ENCODE data around the gene SVIL. TPM values are rescaled to one million over a fixed set of nuclear protein-coding genes. Genes with fewer than 3 reads are reported as not detected.
"Not testable (repeated sequence)": the region's sequence is repeated elsewhere in the genome, so short reads cannot be mapped to it uniquely, and the experiment has no call there.

SVIL gene
- polyA plus RNA-seq, 1 experiment = 5.7 TPM

- Histone ChIP-seq H3K4me3 (ENCODE audit: low read depth, low read length) (no peak overlapping the region), H3K27me3 (ENCODE audit: control insufficient read depth, insufficient read depth, low read length) (peaks cover 5% of the 10 kb centered on the region), H3K36me3 (ENCODE audit: control insufficient read depth, insufficient read depth, low read length) (no peaks in the 10 kb centered on the region)
- TF ChIP-seq, protein P1, sequence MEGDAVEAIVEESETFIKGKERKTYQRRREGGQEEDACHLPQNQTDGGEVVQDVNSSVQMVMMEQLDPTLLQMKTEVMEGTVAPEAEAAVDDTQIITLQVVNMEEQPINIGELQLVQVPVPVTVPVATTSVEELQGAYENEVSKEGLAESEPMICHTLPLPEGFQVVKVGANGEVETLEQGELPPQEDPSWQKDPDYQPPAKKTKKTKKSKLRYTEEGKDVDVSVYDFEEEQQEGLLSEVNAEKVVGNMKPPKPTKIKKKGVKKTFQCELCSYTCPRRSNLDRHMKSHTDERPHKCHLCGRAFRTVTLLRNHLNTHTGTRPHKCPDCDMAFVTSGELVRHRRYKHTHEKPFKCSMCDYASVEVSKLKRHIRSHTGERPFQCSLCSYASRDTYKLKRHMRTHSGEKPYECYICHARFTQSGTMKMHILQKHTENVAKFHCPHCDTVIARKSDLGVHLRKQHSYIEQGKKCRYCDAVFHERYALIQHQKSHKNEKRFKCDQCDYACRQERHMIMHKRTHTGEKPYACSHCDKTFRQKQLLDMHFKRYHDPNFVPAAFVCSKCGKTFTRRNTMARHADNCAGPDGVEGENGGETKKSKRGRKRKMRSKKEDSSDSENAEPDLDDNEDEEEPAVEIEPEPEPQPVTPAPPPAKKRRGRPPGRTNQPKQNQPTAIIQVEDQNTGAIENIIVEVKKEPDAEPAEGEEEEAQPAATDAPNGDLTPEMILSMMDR (IDR thresholded peaks at IDR 0.05; ENCODE audit: insufficient read depth, low read depth, low read length) = no peak
- no peak for DNase-seq (ENCODE audit: low read depth)
- CTCF ChIA-PET = interaction anchor here (0.7 to 0.8 kb wide), 2 partner anchors 21 to 116 kb away, joined by 3 read pairs; no protein-coding TSS in a partner anchor
- POLR2A ChIA-PET = no interaction called here
Observed at GRCh38 chr10:29612657-29613056, 22.1 kb downstream of the SVIL start.

GRCh38 chr10:29611781-29612381, 22.9 kb downstream of the SVIL start:
- CTCF ChIA-PET = interaction anchor here (0.6 to 1.0 kb wide), 4 partner anchors 16 to 115 kb away, joined by 3 to 4 read pairs (median 3); no protein-coding TSS in a partner anchor
- POLR2A ChIA-PET = no interaction called here
- no peaks in the 10 kb centered on the region for H3K36me3 ChIP-seq (ENCODE audit: control insufficient read depth, insufficient read depth, low read length)
- TF ChIP-seq, protein P1 (IDR thresholded peaks at IDR 0.05; ENCODE audit: insufficient read depth, low read depth, low read length) = no peak
- DNase-seq (ENCODE audit: low read depth) = no peak
- H3K27me3 ChIP-seq (ENCODE audit: control insufficient read depth, insufficient read depth, low read length) = peaks cover 4% of the 10 kb centered on the region
- H3K4me3 ChIP-seq (ENCODE audit: low read depth, low read length) = no peak overlapping the region

- DNase-seq (ENCODE audit: low read depth) = no peak
- POLR2A ChIA-PET = no interaction called here
- peaks cover 3% of the 10 kb centered on the region; the same call in 1 of the 2 replicates for H3K27me3 ChIP-seq (ENCODE audit: control insufficient read depth, insufficient read depth, low read length)
- H3K4me3 ChIP-seq (ENCODE audit: low read depth, low read length) = no peak overlapping the region
- CTCF ChIA-PET = interaction anchor here (0.6 to 1.0 kb wide), 3 partner anchors 15 to 139 kb away, joined by 3 to 4 read pairs (median 3); no protein-coding TSS in a partner anchor
- no peaks in the 10 kb centered on the region for H3K36me3 ChIP-seq (ENCODE audit: control insufficient read depth, insufficient read depth, low read length)
- TF ChIP-seq, protein P1 (IDR thresholded peaks at IDR 0.05; ENCODE audit: insufficient read depth, low read depth, low read length) = no peak
Observed at GRCh38 chr10:29610876-29611647, 23.7 kb downstream of the SVIL start.

- CTCF ChIA-PET = interaction anchor here (0.9 kb wide), 1 partner anchor 15 kb away, joined by 3 read pairs; no protein-coding TSS in a partner anchor
- DNase-seq (ENCODE audit: low read depth); POLR2A ChIA-PET; H3K36me3 ChIP-seq (ENCODE audit: control insufficient read depth, insufficient read depth, low read length); H3K27me3 ChIP-seq (ENCODE audit: control insufficient read depth, insufficient read depth, low read length); H3K4me3 ChIP-seq (ENCODE audit: low read depth, low read length): not testable (repeated sequence)
Observed at GRCh38 chr10:29610331-29610730, 24.4 kb downstream of the SVIL start.

GRCh38 chr10:29609696-29610095, 25.1 kb downstream of the SVIL start:
- H3K36me3 ChIP-seq (ENCODE audit: control insufficient read depth, insufficient read depth, low read length) = no peaks in the 10 kb centered on the region
- POLR2A ChIA-PET = no interaction called here
- CTCF ChIA-PET = interaction anchor here (0.6 to 0.9 kb wide), 2 partner anchors 14 to 74 kb away, joined by 3 read pairs; no protein-coding TSS in a partner anchor
- no peak for DNase-seq (ENCODE audit: low read depth)
- TF ChIP-seq, protein P1 (IDR thresholded peaks at IDR 0.05; ENCODE audit: insufficient read depth, low read depth, low read length) = no peak
- no peak overlapping the region for H3K4me3 ChIP-seq (ENCODE audit: low read depth, low read length)
- H3K27me3 ChIP-seq (ENCODE audit: control insufficient read depth, insufficient read depth, low read length) = peaks cover 3% of the 10 kb centered on the region; the same call in 1 of the 2 replicates

Measured in BJ (cell line).